Posterior vena cava (tissue), 2 donors: Measurements from ENCODE around the gene RAB22A. TPM values are rescaled to one million over a fixed set of nuclear protein-coding genes. Genes with fewer than 3 reads are reported as not detected.
"Not testable (repeated sequence)": the region's sequence is repeated elsewhere in the genome, so short reads cannot be mapped to it uniquely, and the experiment has no call there.

ENCODE experiments used
- DNase-seq: peaks from one replicate; pipeline ENCODE4 v3.0.0-alpha.2; 2020; ENCODE audit warnings: low spot score
- intact Hi-C, 2 donors: fragments of 100-400 bp; cut with DNase I; formaldehyde crosslinking; loops; one replicate each; pipeline versions ENCODE4 v1.14.1 to v1.14.2; 2022 to 2023
- total RNA-seq, 2 donors: library from RNA; stranded (reverse); fragmentation: NEBNext Ultra II Directional; extraction: Animal tissue kit (Norgen Biotek cat#: 25700); gene quantifications; one replicate each; pipeline ENCODE4 v1.2.1, GENCODE V29; 2021
- donor health status: DM: yes; HTN: yes; CAD: no.
- donor health status: DM: yes; HTN: yes; CAD: no.

The RAB22A gene
- total RNA-seq, 2 donors from 2014 or later, result 22.1 to 27.3 TPM

DNA sequence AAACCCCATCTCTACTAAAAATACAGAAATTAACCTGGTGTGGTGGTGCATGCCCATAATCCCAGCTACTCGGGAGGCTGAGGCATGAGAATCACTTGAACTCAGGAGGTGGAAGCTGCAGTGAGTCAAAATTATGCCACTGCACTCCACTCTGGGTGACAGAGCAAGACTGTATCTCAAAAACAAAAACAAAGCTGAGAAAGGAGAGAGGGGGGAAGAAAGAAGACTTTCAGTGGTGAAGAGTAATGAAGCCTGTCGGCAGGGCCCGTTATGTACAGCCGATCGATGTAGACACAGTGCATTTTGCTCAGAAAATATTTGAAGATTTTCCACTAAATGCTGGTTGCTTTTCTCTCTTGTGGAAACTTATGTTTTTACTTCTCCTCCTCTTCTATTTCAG lies 93.3 kb downstream of the RAB22A start:
- intact Hi-C loops, result no loop called here
- DNase-seq, result no peak

DNA sequence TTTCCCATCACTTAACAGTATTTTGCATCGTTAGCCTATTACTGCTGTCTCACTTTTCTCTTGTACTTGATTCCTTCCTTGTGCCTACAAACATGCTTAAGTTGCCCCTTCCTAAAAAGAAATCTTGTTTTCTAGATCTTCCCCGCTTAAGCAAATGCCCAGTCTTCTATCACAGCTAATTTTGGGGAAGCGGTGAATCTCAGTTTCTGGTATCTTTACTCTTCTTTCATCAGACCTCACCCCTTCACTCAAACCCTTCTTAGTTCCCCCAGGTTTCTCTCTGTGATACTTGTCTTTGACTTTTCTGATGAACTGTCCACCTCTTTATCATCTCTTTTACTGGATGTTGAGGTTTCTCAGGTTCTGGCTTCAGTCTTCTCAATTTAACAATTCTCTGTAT lies 93.8 kb downstream of the RAB22A start:
- DNase-seq, result no peak
- intact Hi-C loops, result no loop called here

DNA sequence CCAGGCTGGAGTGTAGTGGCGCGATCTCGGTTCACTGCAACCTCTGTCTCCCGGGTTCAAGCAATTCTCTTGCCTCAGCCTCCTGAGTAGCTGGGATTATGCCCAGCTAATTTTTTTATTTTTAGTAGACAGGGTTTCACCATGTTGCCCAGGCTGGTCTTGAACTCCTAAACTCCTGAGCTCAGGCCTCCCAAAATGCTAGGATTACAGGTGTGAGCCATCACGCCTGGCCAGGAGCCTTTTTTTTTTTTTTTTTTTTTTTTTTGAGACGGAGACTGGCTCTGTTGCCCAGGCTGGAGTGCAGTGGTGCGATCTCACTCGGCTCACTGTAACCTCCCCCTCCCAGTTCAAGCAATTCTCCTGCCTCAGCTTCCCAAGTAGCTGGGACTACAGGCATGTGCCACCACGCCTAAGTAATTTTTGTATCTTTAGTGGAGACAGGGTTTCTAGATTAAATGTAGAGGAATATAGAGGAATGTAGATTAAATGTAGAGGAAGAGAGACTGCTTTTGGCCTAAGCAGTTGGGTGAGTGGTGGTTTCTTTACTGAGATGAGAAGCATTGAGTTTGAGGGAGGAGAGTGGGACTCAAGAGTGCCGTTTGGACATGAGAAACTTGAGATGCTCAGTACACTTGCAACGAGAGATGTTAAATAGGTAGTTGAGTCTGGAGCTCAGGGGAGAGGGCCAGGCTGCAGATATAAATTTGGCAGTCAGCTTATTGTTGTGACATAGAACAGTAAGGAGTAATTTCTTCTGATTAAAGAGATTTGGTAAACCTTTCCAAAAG lies 96.2 kb downstream of the RAB22A start:
- intact Hi-C loops, result loop anchor here in 1 of 2 donors (5.0 kb wide), 1 partner anchor 1008 kb away; no protein-coding TSS in a partner anchor
- DNase-seq, result no peak

DNA sequence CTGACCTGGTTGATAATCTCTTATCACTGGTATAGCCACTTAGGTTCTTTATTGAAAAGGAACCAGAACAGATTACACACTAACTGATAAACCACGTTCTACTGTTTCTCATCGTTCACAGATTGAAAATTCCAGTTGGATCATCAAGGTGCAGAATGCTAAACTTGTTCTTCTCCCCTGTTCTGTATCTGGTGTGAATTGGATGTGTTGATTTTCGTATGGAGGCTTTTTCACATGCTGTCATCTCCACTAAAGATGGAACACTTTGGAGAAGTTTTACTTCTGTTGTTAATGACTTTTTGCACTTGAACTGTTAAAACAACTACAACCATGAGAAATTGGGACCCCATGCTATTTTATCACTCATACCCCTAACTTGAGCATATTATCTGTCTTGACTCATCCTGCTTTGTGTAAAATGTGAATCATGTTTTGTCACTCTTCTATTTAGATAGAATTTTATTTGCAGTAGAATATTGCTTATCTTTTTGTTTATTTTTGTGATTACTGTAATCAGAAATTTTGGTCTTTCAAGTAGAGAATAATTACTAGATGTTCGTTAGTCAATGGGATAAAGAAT lies 97.0 kb downstream of the RAB22A start:
- no peak for DNase-seq
- intact Hi-C loops, result loop anchor here in 1 of 2 donors (5.0 kb wide), 1 partner anchor 1009 kb away; no protein-coding TSS in a partner anchor

DNA sequence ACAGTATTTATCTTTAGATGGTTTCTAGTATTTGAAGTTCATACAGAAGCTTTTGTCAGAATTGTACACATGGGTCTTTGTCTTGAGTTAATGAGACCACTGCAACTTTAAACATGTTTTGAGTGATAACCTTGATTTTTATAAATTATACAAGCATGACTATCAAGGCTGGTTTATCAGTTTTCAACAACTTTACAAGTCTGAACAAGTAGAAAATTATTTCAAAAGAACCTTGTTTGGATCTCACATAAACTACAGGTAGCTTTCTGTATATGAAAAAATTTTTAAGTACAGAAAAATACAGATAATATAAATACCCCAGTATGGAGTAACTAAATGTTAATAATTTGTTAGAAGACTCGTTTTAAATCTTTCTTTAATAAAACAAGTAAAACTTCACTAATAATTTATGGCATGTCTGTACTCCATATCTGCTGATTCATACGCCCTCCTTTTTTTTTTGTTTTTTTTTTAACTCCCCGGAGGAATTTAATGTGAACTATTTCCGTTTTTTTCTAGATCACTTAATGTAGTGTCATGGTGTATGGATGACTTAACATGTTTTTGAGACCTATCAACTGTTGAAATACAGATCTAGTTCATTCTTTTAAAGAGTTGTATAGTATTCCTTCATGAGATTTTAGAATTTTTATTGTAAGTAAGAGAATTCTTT lies 97.8 kb downstream of the RAB22A start:
- no peak for DNase-seq
- intact Hi-C loops, result loop anchor here in 1 of 2 donors (5.0 kb wide), 1 partner anchor 1010 kb away; no protein-coding TSS in a partner anchor

DNA sequence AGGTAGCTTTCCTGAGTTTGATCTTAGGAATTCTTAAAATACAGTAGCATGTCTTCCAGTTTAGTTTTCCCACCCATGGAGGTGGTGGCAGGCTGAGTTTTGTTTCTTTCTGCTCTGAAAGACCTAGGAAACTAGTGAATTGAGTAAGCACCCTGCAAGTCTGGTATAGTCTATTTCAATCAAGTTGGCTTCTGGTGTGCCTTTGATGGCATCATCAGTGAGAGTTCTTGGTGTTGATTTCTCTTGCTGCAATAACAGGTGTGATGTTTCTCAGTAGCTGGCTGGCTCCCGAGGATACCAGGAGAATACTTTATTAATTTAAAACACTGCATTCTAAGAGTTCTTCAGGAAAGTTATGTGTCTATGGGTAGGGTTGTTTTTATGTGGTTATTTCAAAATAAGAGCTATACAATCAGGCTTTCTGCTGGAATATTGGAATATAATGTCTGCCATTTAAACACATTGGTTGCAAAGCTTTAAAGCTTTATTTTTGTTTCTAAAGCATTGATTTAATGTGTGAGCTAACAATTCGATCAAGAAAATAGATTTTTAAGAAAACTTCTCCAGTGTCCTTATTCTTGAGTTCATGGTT lies 98.5 kb downstream of the RAB22A start:
- no peak for DNase-seq
- intact Hi-C loops, result loop anchor here in 1 of 2 donors (5.0 kb wide), 1 partner anchor 1011 kb away; no protein-coding TSS in a partner anchor

DNA sequence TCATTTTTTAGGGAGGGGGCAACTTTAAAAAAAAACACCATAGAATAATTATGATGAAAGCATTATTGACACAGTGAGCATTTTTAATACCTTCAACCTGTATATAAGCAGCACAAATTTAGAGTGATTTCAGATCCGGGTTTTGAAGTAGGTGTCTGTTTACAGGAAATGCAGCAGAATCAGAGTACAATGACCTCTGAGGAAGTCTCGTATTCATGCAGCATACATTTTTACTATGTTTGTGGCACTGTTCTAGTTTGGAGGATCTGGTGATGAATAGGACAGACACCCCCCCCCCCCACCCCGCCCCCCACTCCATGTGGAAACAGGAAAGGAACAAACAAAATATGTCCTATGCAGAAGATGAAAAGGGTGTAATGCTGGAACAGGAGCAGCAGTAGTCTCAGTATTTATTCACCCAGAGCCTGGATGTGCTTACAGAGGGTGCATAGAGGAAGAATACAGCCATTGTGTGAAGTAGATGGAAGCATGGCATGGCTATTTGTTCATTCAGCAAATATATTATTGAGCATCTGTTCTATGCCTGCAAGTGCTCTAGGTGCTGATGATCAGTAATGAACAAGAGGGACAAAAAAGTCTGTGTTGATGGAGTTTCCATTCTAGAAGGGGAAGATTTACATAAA lies 99.2 kb downstream of the RAB22A start:
- intact Hi-C loops, result loop anchor here in 1 of 2 donors (5.0 kb wide), 1 partner anchor 1011 kb away; no protein-coding TSS in a partner anchor
- DNase-seq, result no peak

DNA sequence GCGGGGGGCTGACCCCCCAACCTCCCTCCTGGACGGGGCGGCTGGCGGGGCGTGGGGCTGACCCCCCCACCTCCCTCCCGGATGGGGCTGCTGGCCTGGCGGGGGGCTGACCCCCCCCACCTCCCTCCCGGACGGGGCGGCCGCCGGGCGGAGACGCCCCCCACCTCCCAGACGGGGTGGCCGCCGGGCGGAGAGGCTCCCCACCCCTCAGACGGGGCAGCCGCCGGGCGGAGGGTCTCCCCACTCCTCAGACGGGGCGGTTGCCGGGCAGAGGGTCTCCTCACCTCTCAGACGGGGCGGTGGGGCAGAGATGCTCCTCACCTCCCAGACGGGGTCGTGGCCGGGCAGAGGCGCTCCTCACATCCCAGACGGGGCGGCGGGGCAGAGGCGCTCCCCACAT lies 104.7 kb downstream of the RAB22A start:
- DNase-seq, intact Hi-C loops: not testable (repeated sequence)

DNA sequence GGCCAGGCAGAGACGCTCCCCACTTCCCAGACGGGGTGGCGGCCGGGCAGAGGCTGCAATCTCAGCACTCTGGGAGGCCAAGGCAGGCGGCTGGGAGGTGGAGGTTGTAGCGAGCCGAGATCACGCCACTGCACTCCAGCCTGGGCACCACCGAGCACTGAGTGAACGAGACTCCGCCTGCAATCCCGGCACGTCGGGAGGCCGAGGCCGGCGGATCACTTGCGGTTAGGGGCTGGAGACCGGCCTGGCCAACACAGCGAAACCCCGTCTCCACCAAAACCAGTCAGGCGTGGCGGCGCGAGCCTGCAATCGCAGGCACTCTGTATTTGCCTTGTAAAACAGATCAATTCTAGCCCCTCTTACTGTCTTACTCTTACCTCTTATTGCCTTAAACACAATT lies 105.3 kb downstream of the RAB22A start:
- DNase-seq, intact Hi-C loops: not testable (repeated sequence)

DNA sequence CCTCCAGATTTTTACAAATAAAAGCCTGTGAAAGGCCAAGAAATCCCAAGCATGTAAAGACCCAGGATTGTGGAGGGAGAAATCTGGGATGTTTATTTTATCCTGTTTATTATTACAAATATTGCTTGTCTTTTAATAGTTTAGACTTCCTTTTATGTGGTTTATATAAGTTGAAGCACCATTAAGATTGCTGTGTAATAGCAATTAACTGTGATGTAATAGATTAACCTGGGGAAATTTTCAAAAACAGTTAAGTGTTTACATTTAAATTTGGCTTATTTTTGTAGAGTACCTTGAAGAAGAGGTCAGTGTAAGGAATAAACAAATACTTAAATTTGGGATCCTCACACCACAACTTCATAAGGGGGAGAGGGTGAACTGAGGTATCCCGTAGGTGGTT lies 106.5 kb downstream of the RAB22A start:
- intact Hi-C loops, result no loop called here
- no peak for DNase-seq

DNA sequence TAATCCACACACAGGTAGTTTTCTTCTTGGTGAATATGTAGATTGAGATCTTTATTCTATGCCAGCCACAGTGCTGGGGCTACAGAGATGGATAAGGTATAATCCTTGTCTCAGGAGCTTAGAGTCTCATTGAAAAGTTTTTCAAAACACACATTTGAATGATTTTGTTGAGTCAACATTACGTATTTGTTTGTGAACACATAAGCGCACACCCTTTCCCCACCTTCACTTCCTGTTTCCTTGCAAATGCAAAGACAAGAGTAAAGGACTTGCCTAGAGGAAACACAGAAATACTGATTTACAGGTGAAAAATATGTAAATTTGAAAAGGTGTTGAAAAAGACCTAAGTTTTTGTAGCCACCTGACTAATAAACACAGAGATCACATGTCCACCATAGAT lies 107.3 kb downstream of the RAB22A start:
- no peak for DNase-seq
- intact Hi-C loops, result no loop called here

Other genes with a start within 250 kb of the RAB22A start
- not detected for gene ANKRD60, start 81.1 kb upstream of the RAB22A start, total RNA-seq
- 10 to 100 TPM; 54.6 to 59.0 TPM for gene VAPB, start 79.5 kb downstream of the RAB22A start, total RNA-seq
- 1 to 10 TPM in 1 of 2 donors, under 1 TPM in 1; 0.88 to 1.5 TPM for gene APCDD1L, start 205.7 kb downstream of the RAB22A start, total RNA-seq